NCI-H1417 (cell line): ENCODE measurements around the gene ANP32A.

Experiments used
- DNase-seq, 3 experiments: peaks; one replicate each; lab custom pipeline; 2025; lab: John Stamatoyannopoulos, UW

Gene ANP32A

DNA sequence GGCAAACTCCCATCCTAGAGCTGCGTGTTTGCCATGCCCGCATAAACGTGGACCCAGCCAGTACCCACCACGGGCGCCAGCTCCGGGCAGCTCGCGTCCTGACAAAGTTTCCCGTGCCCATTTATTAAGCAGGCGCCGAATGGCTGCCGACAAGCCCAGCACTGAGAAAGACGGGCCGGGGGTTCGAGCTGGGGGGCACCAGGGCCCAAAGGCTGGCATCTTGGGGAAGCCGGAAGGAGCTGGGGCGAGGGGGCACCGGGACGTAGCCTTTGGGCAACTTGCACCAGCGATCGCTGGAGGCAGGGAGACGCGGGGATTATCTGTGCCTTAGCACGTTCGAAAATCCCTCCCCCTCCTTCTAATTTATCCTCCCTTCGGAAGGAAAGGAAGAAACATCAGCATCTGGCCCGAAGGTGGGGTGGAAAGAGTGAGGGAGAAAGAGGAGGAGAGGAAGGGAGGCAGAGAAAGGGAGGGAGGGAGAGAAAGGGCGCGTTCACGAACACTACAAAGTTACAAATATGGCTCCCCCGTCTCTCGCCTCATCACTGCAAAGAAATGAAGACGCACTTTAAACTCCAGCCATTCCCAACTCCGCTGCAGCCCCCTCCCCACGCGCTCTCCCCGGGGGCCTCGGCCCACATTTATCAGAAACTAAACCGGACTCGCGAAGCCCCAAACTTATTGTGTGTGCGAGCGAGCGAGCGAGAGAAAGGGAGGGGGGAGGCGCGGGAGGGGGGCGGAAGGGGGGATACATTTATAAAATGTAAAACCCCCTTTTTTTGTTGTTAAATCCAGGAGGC lies 1.0 kb downstream of the ANP32A start:
- peak; percentile 47 to 86 (median 83) for DNase-seq

DNA sequence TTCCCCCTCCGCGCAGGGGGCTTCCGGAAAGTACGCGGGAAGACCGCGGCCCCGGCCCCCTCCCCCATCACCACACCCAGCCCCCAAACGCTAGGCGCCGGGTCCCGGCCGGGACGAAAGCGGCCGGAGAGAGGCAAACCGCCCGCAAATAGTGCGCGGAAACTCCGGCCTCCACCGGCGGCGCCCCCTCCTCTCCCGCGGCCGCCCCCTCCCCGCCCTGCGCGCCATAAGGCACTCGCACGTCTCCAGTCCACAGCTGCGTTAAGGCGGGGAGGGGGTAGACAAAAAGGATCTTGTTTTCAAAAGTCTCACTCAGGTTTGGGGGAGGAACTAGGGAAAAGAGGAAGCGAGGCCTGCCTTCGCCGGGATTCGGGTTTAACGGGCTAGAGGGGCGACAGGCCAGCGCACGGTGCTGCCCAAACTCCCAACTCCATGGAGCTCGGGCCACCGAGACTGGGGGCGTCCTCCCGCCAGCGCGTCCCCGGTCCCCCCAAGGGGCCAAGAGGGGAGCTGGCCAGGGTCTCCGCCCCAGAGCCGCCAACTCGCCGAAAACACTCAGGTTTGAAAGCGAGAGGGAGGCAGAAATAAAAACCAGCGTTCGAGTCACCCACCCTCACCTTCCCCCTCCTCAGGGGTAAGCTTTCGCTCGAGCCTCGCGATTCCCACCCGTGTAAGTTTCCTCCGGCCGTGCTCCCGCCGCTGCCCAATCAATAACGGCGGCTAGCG lies 1.8 kb downstream of the ANP32A start:
- peak; percentile 23 to 88 (median 87) for DNase-seq

DNA sequence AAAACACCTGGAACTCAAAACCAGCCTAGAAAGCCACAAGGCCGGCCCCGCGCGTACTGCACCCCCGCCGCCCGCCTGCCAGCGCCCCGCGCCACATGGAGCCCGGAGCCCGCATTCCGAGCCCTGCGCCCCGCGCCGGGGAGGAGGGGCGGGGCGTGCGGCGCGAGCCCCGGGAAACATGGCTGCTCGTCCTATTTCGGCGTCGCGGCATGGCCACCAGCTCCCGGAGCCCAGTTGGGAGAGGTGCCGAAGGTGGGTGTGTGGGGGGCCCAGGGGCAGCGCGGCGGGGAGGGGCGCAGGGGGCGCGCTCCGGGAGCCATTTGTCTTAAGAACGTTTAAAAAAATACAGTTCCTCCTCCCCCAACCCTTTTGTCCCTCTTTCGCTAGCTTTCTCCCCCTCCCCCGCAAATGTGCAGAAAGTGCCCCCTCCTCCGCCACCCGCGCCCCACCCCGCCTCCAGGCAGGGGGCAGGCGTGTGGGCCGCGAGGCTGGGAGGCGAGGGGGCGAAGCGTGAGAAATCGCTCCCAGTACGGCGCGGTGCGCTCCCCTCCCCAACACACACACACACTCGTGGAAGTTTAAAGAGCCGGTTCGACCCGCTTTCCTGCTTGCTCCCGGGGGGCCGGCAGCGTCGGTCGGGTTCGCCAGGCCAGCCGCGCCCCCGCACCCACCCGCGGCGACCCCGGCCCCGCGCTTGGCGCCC lies 2.5 kb downstream of the ANP32A start:
- DNase-seq, result peak; percentile 60 to 94 (median 92)

DNA sequence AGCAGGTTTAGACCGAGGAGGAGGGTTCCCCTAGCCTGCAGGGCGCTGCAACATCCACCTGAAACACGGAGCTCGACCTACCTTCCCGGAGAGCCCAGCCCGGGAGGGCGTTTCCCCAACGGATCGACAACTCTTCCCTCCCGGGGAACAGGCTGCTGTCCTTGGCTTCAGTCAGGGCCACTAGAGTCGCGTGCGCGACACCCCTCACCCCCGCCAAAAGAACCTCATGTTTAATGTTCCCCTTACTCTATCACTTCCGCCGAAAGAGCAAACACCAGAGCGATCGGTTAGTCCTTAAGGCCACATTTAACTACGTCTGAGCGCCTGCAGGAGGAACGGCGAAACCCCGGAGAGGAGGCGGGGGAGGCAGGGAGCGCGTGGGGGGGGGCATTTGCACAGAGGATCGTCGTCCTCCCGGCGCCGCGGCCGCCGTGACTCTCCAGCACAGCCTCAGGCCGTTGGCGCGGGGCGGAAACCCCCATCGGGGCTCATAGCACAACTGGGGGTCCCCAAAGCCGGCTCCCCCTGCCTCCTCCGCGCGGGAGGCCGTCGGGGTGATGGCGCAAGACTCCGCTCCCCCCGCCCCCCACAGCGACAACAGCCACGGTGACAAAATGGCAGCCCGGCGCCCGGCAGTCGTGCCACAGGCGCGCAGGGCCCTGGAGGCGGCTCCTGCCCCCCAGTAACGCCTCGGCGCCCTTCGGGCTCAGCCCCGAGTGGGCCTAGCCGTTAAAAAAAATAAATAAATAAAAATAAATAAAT lies 3.2 kb downstream of the ANP32A start:
- peak; percentile 80 to 94 (median 93) for DNase-seq

DNA sequence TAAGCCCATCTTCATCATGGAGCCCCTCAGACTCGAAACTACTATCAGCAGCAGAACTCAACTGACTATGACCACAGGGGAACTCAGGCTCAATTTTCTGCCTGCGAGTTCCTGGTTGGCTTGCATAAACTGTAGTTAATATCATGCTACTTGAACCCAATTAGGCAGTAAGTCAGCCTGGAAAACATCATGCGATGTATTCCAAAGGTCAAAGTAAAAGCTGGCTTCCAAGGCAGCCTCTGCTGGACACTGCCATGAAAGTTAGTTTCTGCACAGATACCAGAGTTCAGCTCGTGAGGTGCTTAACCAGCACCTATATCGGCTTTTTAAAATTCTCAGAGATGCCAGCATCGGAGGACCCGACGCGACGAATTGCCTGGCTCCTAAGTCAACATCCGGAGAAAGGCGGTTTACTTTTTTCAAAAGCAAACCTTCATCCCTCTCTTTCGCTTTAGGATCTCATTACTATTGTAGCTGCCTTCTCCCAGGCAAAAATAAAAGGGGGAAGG lies 3.8 kb downstream of the ANP32A start:
- DNase-seq, result peak in 2 of 3 experiments; percentile 83 to 87

DNA sequence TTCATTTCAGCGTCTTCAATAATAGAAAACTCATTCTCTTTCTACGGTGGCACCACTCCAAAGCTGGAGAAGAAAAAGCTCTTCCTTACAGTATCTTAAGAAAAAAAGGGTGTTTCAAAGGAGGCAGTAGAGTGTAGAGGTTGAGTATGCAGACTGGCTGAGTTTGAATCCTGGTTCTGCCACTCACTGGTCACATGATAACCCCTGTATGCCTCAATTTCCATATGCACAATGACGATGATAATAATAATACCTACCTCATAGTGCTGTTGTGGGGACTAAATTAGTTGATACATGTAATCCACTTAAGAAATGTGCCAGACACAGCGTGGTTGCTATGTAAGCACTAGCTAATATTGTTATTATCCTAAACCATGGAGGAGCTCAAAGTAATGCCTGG lies 4.5 kb downstream of the ANP32A start:
- DNase-seq, result no peak

DNA sequence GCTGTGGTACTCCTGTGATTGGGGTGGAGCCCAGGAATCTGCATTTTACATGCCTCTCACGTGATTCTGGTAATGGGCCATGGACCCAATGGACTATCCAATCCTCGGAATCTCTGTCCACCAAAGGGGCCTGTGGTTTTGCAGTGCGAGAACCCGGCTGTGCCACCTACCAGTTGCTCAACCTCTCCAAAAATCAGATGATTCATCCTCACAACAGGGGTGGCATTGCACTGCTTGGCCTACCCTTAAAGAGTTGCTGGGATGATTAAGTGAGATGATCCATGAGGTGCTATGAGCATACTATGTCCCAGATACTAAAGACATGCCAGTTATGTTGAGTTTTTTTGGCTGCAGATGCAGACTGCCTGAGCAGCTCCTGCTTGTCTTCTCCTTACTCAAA lies 5.1 kb downstream of the ANP32A start:
- DNase-seq, result no peak

DNA sequence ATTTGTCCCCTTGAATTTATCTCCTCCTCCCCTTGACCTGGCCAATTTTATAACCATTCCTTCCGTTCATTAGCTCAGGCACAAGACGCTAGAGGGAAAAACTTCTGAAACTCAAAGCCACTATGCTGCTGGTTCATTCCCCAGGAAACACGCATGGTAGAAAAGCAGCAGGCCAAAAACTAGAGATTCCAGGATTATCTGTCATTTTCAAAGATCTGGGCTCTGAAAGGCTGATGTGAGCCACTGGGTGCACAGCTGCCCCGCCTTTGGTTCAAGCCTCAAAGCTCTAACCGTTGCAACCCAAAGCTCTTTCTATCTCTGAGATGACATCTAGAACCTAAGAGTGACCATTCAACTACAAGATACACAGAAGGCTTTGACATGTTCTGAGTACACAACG lies 6.1 kb downstream of the ANP32A start:
- DNase-seq, result no peak

DNA sequence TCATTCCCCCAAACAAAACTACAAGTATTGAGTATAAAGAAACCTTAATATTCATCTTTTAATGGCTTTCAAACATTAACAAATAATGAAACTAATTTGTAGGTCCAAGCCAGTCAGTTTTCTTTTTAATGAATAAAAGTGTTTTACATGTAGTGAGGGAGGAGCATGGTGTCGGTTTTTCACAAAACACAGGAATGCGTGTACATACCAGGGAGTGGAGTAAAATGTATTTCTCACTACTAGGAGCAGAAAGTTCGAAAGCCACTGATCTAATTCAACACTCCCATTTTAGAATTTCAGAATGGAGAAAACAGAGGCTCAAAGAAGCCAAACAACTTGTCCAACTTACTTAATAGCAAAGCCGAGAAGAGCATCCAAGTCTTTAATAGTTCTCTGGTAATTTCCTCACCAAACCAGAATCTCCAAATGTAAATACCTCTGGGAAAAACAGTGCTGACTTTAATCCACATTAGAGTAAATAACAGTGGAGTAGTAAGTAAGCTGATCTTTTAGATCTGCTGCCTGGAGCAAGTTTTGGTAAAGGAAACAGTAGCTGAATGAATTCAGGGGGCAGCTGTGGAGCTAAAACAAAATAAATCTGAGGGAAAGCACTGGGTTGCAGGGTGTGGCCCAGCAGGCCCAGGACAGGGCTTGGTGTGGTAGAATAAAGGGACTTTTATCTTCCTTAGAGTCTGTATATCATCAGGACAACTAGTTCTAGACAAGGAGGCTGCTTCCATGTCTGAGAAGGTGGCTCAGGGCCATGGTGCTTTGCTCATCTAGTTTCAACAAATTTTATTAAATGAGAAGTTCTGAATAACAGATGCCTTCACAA lies 7.9 kb downstream of the ANP32A start:
- no peak for DNase-seq

DNA sequence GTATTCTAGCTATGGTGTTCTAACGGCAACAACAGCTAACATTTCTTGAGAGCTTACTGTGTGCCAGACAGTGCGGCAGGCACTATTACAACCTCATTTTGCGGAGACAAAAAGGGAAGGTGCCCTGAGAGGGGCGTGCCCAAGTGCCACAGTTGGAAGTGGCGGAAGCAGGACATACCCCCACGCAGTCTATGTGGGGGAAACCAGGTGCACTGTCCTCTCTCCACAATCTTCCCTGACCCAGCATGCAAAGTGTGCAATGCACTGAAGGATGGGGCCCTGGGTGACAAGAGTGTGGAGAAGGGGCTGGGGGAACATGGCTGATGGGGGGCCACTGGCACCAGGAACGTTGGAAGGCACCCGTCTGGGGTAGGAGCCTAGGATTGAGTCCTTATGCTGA lies 8.6 kb downstream of the ANP32A start:
- no peak for DNase-seq

DNA sequence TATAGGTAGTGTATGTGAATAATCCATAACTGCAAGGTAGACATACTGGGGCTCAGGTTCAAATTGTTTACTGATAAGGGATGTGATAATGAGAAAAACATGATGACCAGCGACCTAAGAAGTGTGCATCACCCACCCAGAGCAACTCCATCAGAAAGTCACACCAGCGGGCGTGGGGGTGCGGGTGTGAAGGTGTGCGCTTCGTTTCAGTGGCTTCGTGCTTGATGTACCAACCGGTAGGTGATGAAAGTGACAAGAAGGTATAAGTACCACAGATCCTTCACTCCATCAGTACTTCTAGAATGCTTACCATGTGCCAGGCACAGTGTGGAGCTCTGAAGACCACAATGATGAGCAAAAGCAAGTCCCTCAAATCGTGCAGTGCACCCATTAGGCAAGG lies 11.2 kb downstream of the ANP32A start:
- DNase-seq, result no peak

DNA sequence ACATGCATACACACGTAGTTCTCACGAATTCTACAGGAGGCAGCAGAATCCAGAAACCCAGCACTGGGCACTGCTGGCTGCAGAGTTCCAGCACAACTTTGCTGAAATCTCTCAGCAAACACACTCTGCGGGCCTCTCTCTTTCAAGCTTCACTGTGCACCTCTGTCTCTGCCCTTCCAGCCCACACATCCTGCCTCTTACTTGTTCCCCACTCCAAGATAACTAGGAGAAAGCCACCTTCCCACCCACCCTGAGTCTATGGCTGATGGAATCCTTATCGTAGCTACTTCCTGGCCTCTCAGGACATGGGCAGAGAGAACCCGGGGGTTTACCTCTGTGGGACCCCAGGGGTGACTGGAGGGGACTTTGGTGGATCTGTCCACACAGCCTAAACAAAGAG lies 11.9 kb downstream of the ANP32A start:
- no peak for DNase-seq

DNA sequence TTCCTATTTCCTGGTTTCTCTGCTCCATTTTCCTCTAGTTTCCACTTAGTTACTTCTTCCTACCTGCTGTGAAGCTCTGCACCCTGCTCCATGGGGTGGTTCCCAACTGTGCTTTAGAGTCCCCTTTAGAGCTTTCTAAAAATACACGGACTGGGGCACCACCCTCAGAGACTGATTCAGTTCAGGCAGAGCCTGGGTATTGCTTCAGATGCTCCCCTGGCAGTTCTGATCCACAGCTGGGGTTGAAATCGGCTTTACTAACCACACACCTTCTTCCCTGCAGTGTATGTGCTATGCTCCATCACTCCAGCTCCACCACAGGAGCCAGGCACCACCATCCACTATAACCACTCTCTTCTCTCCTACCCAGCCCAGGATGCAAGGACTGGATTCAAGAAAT lies 12.6 kb downstream of the ANP32A start:
- DNase-seq, result no peak

DNA sequence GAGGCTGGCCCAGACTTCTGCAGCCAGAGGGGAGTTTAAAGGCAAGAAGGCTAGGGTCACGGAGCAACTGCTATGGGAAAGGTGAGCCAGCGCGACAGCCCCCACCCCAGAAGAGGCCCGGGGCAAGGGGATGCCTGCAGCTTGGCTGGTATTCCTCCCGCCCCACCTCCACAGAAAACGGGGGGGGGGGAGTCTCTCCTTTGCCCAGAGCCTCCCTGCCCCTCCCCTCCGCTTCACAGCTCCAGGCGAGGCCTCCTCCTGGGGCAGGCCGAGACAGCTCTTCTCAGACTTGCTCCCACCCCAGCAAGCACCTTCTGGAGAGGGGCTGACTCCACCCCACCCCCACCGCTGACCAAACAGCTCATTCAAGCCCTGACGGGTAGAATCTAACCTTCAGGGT lies 13.4 kb downstream of the ANP32A start:
- DNase-seq, result no peak

DNA sequence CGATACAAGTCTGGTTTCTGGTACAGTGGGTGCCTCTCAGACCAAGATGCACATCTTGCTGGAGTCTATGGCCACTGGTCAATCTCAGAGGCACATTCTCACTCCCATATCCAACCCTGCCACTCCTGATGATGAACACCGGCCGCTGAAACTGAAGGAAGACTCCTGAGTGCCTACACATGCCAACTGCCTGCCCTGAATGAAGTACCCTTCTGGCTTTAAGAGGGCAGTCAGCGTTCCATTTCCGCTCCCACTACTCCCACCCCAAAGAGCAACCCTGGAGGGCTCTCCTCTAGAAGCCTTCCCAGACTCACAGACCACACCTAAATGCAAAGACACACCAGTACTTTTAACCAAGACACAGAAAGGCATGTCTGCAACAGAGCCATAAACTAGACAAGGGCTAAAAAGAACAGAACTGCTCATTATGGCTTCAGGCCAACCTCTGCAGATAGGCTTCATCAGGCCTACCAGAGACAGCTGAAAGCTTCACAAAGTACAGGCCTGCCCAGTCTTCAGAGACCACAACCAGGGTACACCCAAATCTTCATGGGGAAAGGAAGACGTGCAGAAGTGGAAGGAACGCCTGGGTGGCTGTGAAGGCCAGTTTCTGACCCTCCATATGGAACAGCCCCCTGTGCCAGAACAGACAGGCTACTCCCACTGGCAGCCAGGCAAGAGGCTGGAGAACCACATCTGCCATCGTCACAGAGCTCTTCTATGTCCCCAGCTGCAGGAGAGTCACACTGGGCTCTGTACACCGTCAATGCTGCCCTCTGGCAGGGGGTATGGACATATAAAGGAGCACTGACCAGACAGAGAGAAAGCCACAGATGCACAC lies 14.3 kb downstream of the ANP32A start:
- no peak for DNase-seq

DNA sequence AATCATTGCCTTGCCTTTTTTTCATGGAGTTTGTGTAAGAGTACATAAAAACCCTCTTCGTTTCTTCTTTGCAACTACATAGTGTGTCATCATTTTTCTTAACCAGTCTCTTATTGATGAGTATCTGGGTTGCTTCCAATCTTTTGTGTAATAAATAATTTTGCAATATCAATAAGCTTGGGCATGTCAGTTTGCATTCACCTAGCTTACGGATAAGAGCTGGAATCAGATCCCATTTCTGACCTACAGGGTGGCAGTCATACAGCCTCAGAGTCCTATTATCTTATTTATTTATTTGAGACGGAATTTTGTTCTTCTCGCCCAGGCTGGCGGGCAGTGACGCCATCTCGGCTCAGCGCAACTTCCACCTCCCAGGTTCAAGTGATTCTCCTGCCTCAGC lies 18.3 kb downstream of the ANP32A start:
- no peak for DNase-seq

DNA sequence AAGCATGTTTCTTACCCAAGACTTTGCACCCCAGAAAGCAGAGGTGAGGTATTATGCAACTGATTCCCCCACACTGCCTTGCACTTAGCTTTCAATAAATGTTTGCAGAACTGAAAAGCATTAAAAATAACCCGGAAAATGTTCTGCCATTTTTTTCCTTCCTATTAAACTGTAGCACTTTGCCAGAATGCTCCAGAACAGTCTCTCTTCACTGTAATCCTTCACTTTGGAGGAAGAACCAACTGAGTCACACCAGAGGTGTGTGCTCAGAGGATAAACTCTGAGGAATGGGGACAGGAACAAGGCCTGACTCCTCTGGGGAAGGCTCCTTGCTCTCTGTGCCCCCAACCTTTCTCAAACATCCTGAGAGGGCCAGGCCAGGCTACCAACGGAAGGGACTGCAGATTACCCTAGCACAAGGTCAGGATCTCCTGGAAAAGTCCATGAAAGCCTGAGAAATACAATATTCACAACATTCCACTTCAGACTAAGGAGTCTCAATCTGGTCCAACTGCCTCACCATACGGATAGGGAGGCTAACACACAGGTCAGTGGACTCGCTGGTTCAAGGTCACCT lies 19.0 kb downstream of the ANP32A start:
- no peak for DNase-seq

DNA sequence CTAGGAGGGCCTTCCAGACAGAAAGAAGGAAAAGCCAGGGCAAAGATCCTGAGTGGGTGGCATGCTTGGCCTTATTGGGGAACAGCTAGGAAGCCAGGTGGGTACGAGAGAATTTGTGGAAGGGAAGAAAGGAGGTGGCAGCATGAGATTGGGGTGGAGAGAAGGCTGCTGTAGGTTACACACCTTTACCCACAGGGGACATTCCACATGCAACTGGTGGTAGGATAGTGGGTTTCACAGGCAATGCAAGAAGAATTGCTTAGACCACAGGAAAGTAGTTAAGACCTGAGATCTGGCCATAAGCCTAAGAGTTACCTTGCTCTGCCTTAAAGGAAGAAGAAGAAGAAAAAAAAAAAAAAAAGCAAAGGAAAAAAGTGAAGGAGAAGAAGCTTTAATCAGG lies 19.8 kb downstream of the ANP32A start:
- no peak for DNase-seq

DNA sequence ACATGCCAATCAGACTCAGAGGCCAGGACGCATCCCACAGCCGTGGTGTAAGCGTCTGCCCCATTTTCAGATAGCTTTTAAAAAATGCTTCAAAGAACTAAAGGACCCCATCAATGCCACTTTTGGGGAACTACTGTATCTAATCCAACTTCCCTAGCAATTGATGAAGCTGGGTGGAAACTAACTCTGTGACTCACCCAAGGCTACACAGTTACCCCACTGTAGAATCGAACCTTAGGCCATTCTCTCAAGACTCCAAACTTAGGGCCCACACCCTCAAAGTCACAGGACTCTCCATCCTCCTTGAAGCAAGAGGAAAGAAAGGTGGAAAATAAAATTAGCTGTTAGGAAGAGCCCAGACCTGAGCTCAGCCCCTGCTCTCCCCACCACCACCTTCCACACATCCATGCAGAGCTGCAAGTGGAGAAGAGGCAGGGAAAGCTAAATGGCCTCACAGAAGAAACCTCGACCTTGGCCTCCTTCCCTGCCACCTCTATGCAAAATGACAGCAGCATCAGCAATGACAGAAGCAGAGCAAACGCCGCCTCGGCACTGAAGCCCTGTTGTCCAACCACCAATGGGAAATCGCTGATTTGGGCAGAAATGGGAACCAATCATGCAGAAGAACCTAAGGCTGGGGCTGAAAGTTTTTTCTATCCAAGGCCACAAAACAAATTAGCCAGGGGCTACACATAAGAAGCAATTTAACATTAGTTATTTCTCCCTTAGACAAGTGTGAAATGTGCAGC lies 22.2 kb downstream of the ANP32A start:
- DNase-seq, result no peak
